Tongue (tissue), 3 donors: ENCODE data around the gene FCSK. TPM values are rescaled to one million over a fixed set of nuclear protein-coding genes. Genes with fewer than 3 reads are reported as not detected.

Experiments
- DNase-seq: peaks from one replicate; pipeline ENCODE4 v3.0.0-alpha.2; 2015
- small RNA-seq: library from RNA; depleted of rRNA; stranded (forward); fragments of <200 nt; gene quantifications from one replicate; pipeline ENCODE3, GENCODE V24; 2014; ENCODE audit warnings: low replicate concordance
- total RNA-seq: library from RNA; depleted of rRNA; stranded (reverse); fragments of >200 nt; gene quantifications from one replicate; pipeline ENCODE4 v1.2.3, GENCODE V29; 2014

FCSK gene
- total RNA-seq, 1 donor from 2014 or later: 18.8 TPM

GRCh38 chr16:70524399-70524825, 70.0 kb downstream of the FCSK start:
- peak; percentile 50 for DNase-seq

- no peak for DNase-seq
These were observed 72.0 kb downstream of the FCSK start for GRCh38 chr16:70526403-70526802.

DNA sequence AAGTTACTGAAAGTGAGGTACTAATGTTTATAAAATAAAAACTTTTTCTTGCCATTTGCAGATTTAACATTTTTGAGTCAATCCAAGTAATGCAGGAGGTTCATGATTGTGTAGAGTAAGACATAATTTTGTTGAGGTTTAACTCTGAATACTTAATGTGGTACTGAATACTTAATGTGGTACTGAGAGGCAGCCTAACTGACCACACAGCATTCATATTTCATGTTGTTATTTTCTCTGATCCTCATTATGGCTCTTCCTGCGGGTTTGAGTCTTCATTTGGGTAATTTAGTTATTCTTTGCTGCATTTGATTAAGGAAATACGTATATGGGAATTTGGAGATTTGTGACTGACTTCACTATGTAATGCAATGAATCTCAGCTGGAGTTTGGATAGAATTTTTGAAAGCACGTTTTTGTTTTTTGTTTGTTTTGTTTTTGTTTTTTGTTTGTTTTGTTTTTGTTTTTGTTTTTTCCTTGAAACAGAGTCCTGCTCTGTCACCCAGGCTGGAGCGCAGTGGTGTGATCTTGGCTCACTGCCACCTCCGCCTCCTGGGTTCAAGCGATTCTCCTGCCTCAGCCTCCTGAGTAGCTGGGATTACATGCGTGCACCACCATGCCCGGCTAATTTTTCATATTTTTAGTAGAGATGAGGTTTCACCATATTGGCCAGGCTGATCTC, 73.1 kb downstream of the FCSK start:
- DNase-seq: no peak

DNA sequence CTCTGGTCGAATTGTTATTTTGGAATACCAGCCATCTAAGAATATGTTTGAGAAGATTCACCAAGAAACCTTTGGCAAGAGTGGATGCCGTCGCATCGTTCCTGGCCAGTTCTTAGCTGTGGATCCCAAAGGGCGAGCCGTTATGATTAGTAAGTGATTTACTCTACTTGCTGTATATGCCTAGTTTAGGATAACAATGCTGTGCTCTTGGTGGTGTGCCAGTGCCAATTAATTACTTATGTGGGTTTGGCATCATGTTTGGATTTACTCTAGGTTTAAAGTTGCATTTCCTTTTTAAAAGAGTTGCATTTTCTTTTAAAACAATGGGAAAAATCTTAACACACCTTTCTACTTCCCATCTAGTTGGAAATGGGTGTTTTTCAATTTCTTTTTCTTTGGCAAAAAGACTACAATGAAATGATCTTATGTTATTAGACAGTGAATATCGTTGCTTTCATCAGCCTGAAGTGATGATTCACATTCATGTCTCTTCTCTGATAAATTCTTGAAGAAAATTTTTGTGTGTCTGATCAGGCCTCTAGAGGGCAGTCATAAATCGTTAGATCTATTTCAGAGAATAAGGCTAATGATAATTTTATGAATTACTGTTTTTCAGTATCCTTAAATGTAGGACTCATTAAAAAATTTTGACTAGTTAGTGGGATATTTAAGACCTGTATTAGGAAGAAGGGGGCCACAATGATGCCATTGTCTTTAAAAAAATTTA, 74.8 kb downstream of the FCSK start:
- peak; percentile 58 for DNase-seq

Small RNA genes within 50 kb of the gene (small RNA-seq; reads per million reads assigned to genes)
- gene RNU6-23P (0.05 reads per million), gene RPS27P26 (not detected), gene SNORD111B (71.3 reads per million, percentile 96 among the genes with 10 or more reads in this experiment)

Other genes with a start within 250 kb of the FCSK start
- 33.3 TPM for gene EXOSC6, start 202.7 kb upstream of the FCSK start, total RNA-seq
- gene AARS1, start 165.1 kb upstream of the FCSK start, total RNA-seq: 89.1 TPM
- gene DDX19B, start 155.4 kb upstream of the FCSK start, total RNA-seq: 18.5 TPM
- 53.9 TPM for gene DDX19A, start 107.7 kb upstream of the FCSK start, total RNA-seq
- 35.8 TPM for gene ST3GAL2, start 15.5 kb upstream of the FCSK start, total RNA-seq
- 38.7 TPM for gene COG4, start 69.0 kb downstream of the FCSK start, total RNA-seq
- gene SF3B3, start 69.2 kb downstream of the FCSK start, total RNA-seq: 137 TPM
- 13.4 TPM for gene IL34, start 192.0 kb downstream of the FCSK start, total RNA-seq
- 52.3 TPM for gene MTSS2, start 231.5 kb downstream of the FCSK start, total RNA-seq